Mesenchymal stem cell (in vitro differentiated cells and primary cell): Measurements from ENCODE around the gene R3HDM4.

Experiments
- DNase-seq: peaks from one replicate; pipeline ENCODE4 v3.0.0-alpha.2; 2013
- H2AFZ ChIP-seq: one replicate; pipeline ENCODE4 v1.6.1; 2013; ENCODE audit warnings: low read depth, mild to moderate bottlenecking, control low read depth, inconsistent platforms, low read length, moderate library complexity
- H2AK5ac ChIP-seq: 2 replicates; pipeline ENCODE4 v1.6.1; 2013; ENCODE audit warnings: low read length, moderate library complexity, mild to moderate bottlenecking, inconsistent platforms; ENCODE audit not compliant: severe bottlenecking
- H2BK120ac ChIP-seq: one replicate; pipeline ENCODE4 v1.6.1; 2013; ENCODE audit warnings: low read depth, mild to moderate bottlenecking, inconsistent platforms, low read length, moderate library complexity
- H2BK12ac ChIP-seq, 2 experiments: one replicate each; pipeline ENCODE4 v1.6.1; 2013; ENCODE audit warnings: inconsistent platforms in 2 of 2, low read length in 2 of 2, mild to moderate bottlenecking in 2 of 2, moderate library complexity in 2 of 2, control low read depth in 1 of 2
- H2BK15ac ChIP-seq: one replicate; pipeline ENCODE4 v1.6.1; 2013; ENCODE audit warnings: mild to moderate bottlenecking, low read depth, inconsistent platforms; ENCODE audit not compliant: poor library complexity, severe bottlenecking
- H2BK5ac ChIP-seq: 2 replicates; pipeline ENCODE4 v1.6.1; 2013; ENCODE audit warnings: low read depth, mild to moderate bottlenecking, low read length, control low read depth, inconsistent platforms; ENCODE audit not compliant: poor library complexity, severe bottlenecking
- H3K14ac ChIP-seq, 2 experiments: one replicate each; pipeline ENCODE4 v1.6.1; 2013; ENCODE audit warnings: inconsistent platforms in 2 of 2, low read length in 2 of 2, control low read depth in 1 of 2, mild to moderate bottlenecking in 1 of 2, moderate library complexity in 1 of 2
- H3K18ac ChIP-seq, 2 experiments: one replicate each; pipeline ENCODE4 v1.6.1; 2013; ENCODE audit warnings: inconsistent platforms in 2 of 2, low read length in 2 of 2, control low read depth in 1 of 2, low read depth in 1 of 2, mild to moderate bottlenecking in 1 of 2
- H3K23ac ChIP-seq, 2 experiments: one replicate each; pipeline ENCODE4 v1.6.1; 2013; ENCODE audit warnings: inconsistent platforms in 2 of 2, low read length in 2 of 2, mild to moderate bottlenecking in 2 of 2, moderate library complexity in 2 of 2, control low read depth in 1 of 2
- H3K27ac ChIP-seq: 2 replicates; pipeline ENCODE4 v1.5.1; 2013; ENCODE audit warnings: mild to moderate bottlenecking, moderate library complexity, low read length, control low read depth, inconsistent platforms; ENCODE audit not compliant: poor library complexity, severe bottlenecking
- H3K27me3 ChIP-seq, 2 experiments: 2 replicates each; pipeline versions ENCODE4 v1.6.1 to v1.7.0; 2013; ENCODE audit warnings: low read length in 2 of 2, mild to moderate bottlenecking in 2 of 2, moderate library complexity in 2 of 2, control low read depth in 1 of 2, inconsistent platforms in 1 of 2; ENCODE audit not compliant: control insufficient read depth in 1 of 2, insufficient read depth in 1 of 2
- H3K36me3 ChIP-seq, 2 experiments: 2 replicates each; pipeline versions ENCODE4 v1.6.1 to v1.7.0; 2013; ENCODE audit warnings: low read length in 2 of 2, control low read depth in 1 of 2, inconsistent platforms in 1 of 2, low read depth in 1 of 2, mild to moderate bottlenecking in 1 of 2; ENCODE audit not compliant: insufficient read depth in 2 of 2, control insufficient read depth in 1 of 2
- H3K4ac ChIP-seq, 2 experiments: one replicate each; pipeline ENCODE4 v1.6.1; 2013; ENCODE audit warnings: inconsistent platforms in 2 of 2, low read length in 2 of 2, mild to moderate bottlenecking in 2 of 2, moderate library complexity in 2 of 2, control low read depth in 1 of 2, low read depth in 1 of 2
- H3K4me1 ChIP-seq: 2 replicates; pipeline ENCODE4 v1.6.1; 2013; ENCODE audit warnings: low read depth, low read length, control low read depth; ENCODE audit not compliant: control insufficient read depth, insufficient read depth
- H3K4me2 ChIP-seq: 2 replicates; pipeline ENCODE4 v1.6.1; 2013; ENCODE audit warnings: low read length, mild to moderate bottlenecking, inconsistent platforms; ENCODE audit not compliant: poor library complexity, severe bottlenecking
- H3K4me3 ChIP-seq, 2 experiments: 2 replicates each; pipeline versions ENCODE4 v1.5.1 to v1.7.0; 2013; ENCODE audit warnings: low read length in 2 of 2, mild to moderate bottlenecking in 2 of 2, control low read depth in 1 of 2, low read depth in 1 of 2; ENCODE audit not compliant: insufficient read depth in 1 of 2
- H3K79me1 ChIP-seq: replicated peaks from 2 replicates; pipeline ENCODE4 v1.6.1; 2013; ENCODE audit warnings: mild to moderate bottlenecking, control low read depth, low read length, inconsistent platforms; ENCODE audit not compliant: poor library complexity, severe bottlenecking
- H3K9ac ChIP-seq: 2 replicates; pipeline ENCODE4 v1.7.0; 2013; ENCODE audit warnings: mild to moderate bottlenecking, low read length, moderate library complexity
- H3K9me3 ChIP-seq: 2 replicates; pipeline ENCODE4 v1.7.0; 2013; ENCODE audit warnings: mild to moderate bottlenecking, low read length; ENCODE audit not compliant: control insufficient read depth
- H4K8ac ChIP-seq: one replicate; pipeline ENCODE4 v1.6.1; 2013; ENCODE audit warnings: inconsistent platforms, mild to moderate bottlenecking, low read length, moderate library complexity
- H4K91ac ChIP-seq: one replicate; pipeline ENCODE4 v1.6.1; 2013; ENCODE audit warnings: mild to moderate bottlenecking, low read length, inconsistent platforms
- WGBS: methylation state at CpG from one replicate; pipeline ENCODE4 v1.1.7; 2013; ENCODE audit warnings: mixed read lengths; 5-methylcytosine and 5-hydroxymethylcytosine counted together

Gene R3HDM4

GRCh38 chr19:897442-898039 lies 15.5 kb downstream of the R3HDM4 start:
- H3K18ac ChIP-seq: no peak overlapping the region
- no peak overlapping the region for H4K91ac ChIP-seq
- no peak overlapping the region for H2AFZ ChIP-seq
- H3K14ac ChIP-seq: no peak overlapping the region
- no peak overlapping the region for H3K4me2 ChIP-seq
- H3K4me3 ChIP-seq: no peak overlapping the region
- H4K8ac ChIP-seq: no peak overlapping the region
- no peak overlapping the region for H2BK15ac ChIP-seq
- DNase-seq: no peak
- no peak overlapping the region for H3K9ac ChIP-seq
- H2BK120ac ChIP-seq: no peak overlapping the region
- H3K79me1 ChIP-seq: peaks cover 31% of the 10 kb centered on the region
- peaks cover 12% of the 10 kb centered on the region for H3K4me1 ChIP-seq
- H3K4ac ChIP-seq: no peak overlapping the region
- no peak overlapping the region for H3K27ac ChIP-seq
- no peak overlapping the region for H2BK5ac ChIP-seq
- no peak overlapping the region for H3K23ac ChIP-seq
- no peaks in the 10 kb centered on the region for H3K27me3 ChIP-seq
- no peak overlapping the region for H2BK12ac ChIP-seq
- 92% methylated on average over 24 of the region's 26 CpGs for WGBS
- peaks cover 26 to 62% of the 10 kb centered on the region in 2 experiments for H3K36me3 ChIP-seq
- H3K9me3 ChIP-seq: no peaks in the 10 kb centered on the region
- no peak overlapping the region for H2AK5ac ChIP-seq

- Histone ChIP-seq H2AK5ac (no peak overlapping the region), H2BK120ac (no peak overlapping the region), H3K18ac (no peak overlapping the region), H3K27me3 (no peaks in the 10 kb centered on the region), H3K4me2 (no peak overlapping the region), H3K9ac (no peak overlapping the region), H4K8ac (no peak overlapping the region), H3K36me3 (peaks cover 26 to 61% of the 10 kb centered on the region in 2 experiments), H3K79me1 (peaks cover 33% of the 10 kb centered on the region), H2BK5ac (no peak overlapping the region), H3K4ac (no peak overlapping the region), H3K27ac (no peak overlapping the region), H4K91ac (no peak overlapping the region), H3K4me3 (no peak overlapping the region), H3K4me1 (peaks cover 14% of the 10 kb centered on the region), H2BK12ac (no peak overlapping the region), H3K9me3 (no peaks in the 10 kb centered on the region), H2AFZ (no peak overlapping the region), H2BK15ac (no peak overlapping the region), H3K14ac (no peak overlapping the region), H3K23ac (no peak overlapping the region)
- 89% methylated on average over 11 of the region's 11 CpGs for WGBS
- DNase-seq: no peak
These were observed 16.0 kb downstream of the R3HDM4 start for GRCh38 chr19:896999-897398.

- H2BK5ac ChIP-seq: no peak overlapping the region
- H2AFZ ChIP-seq: no peak overlapping the region
- H4K91ac ChIP-seq: no peak overlapping the region
- no peak overlapping the region for H3K9ac ChIP-seq
- no peak overlapping the region for H4K8ac ChIP-seq
- no peak overlapping the region for H3K4ac ChIP-seq
- no peak overlapping the region for H3K14ac ChIP-seq
- no peak overlapping the region for H3K4me3 ChIP-seq
- no peak overlapping the region for H2AK5ac ChIP-seq
- H3K4me2 ChIP-seq: no peak overlapping the region
- no peak overlapping the region for H2BK15ac ChIP-seq
- no peak overlapping the region for H2BK120ac ChIP-seq
- H3K36me3 ChIP-seq: peaks cover 26 to 55% of the 10 kb centered on the region in 2 experiments
- no peak for DNase-seq
- H3K27ac ChIP-seq: no peak overlapping the region
- no peak overlapping the region for H2BK12ac ChIP-seq
- no peaks in the 10 kb centered on the region for H3K9me3 ChIP-seq
- H3K18ac ChIP-seq: no peak overlapping the region
- H3K79me1 ChIP-seq: peaks cover 29% of the 10 kb centered on the region
- no peak overlapping the region for H3K23ac ChIP-seq
- peaks cover 14% of the 10 kb centered on the region for H3K4me1 ChIP-seq
- H3K27me3 ChIP-seq: no peaks in the 10 kb centered on the region
- WGBS: 98% methylated on average over 9 of the region's 10 CpGs
These were observed 16.6 kb downstream of the R3HDM4 start for GRCh38 chr19:896434-896833.

GRCh38 chr19:892894-893689 lies 19.9 kb downstream of the R3HDM4 start, which contains the start of the genes MED16 and RNU6-9:
Gene MED16, minus strand, starts transcription at chr19:893187. Its CDS starts 2,056 bp downstream, at chr19:891131.
Gene RNU6-9, plus strand, starts transcription at chr19:893484.
- Histone ChIP-seq H2AK5ac (peak within 1 kb of the TSS; percentile 78), H3K9ac (peak within 1 kb of the TSS; percentile 94), H2BK120ac (peak within 1 kb of the TSS; percentile 89), H3K4me3 (peak within 1 kb of the TSS; percentile 83 to 99), H3K27ac (peak within 1 kb of the TSS; percentile 87), H4K8ac (peak within 1 kb of the TSS; percentile 100), H3K79me1 (peaks cover 31% of the 10 kb centered on the region), H3K4me2 (peak within 1 kb of the TSS; percentile 55), H3K9me3 (no peaks in the 10 kb centered on the region), H4K91ac (peak within 1 kb of the TSS; percentile 99), H2BK15ac (peak within 1 kb of the TSS; percentile 98), H2BK5ac (peak within 1 kb of the TSS; percentile 97), H3K27me3 (no peaks in the 10 kb centered on the region), H2AFZ (peak within 1 kb of the TSS; percentile 94), H3K23ac (peak within 1 kb of the TSS in 1 of 2 experiments; percentile 85), H3K4me1 (peaks cover 6% of the 10 kb centered on the region), H3K18ac (peak within 1 kb of the TSS; percentile 97 to 100), H3K36me3 (peaks cover 34 to 53% of the 10 kb centered on the region in 2 experiments), H2BK12ac (peak within 1 kb of the TSS in 1 of 2 experiments; percentile 15), H3K14ac (peak within 1 kb of the TSS; percentile 83 to 99), H3K4ac (peak within 1 kb of the TSS; percentile 95 to 96)
- peak; percentile 94 for DNase-seq
- WGBS: 1% methylated on average over 57 of the region's 69 CpGs
